GM06990 (cell line): ENCODE data around the gene ZNF808.
"Not testable (repeated sequence)": the region's sequence is repeated elsewhere in the genome, so short reads cannot be mapped to it uniquely, and the experiment has no call there.

Experiments
- DNase-seq: peaks from one replicate; pipeline ENCODE4 v3.0.0-alpha.2; 2011; ENCODE audit not compliant: insufficient read length; ENCODE audit errors: extremely low read depth
- H3K27me3 ChIP-seq: replicated peaks from 2 replicates; pipeline ENCODE4 v1.6.0; 2011; ENCODE audit warnings: low read length; ENCODE audit not compliant: control insufficient read depth, insufficient read depth
- H3K36me3 ChIP-seq: 2 replicates; pipeline ENCODE4 v1.5.1; 2011; ENCODE audit warnings: low read length; ENCODE audit not compliant: control insufficient read depth, insufficient read depth
- H3K4me3 ChIP-seq: replicated peaks from 2 replicates; pipeline ENCODE4 v1.5.1; 2011; ENCODE audit warnings: low read depth, mild to moderate bottlenecking, control low read depth, low read length
- CTCF ChIP-seq: IDR thresholded peaks from 2 replicates; pipeline ENCODE4 v1.5.1; 2011; ENCODE audit warnings: low read length, control low read depth, mild to moderate bottlenecking, inconsistent platforms; ENCODE audit not compliant: insufficient read depth, poor library complexity, severe bottlenecking

Gene ZNF808

GRCh38 chr19:52494518-52494917 lies 33.0 kb upstream of the ZNF808 start:
- DNase-seq = no peak
- no peak for TF ChIP-seq CTCF
- Histone ChIP-seq H3K27me3 (no peaks in the 10 kb centered on the region), H3K4me3 (no peak overlapping the region), H3K36me3 (no peaks in the 10 kb centered on the region)

GRCh38 chr19:52498571-52498970 lies 28.9 kb upstream of the ZNF808 start:
- Histone ChIP-seq H3K27me3 (no peaks in the 10 kb centered on the region), H3K4me3 (no peak overlapping the region), H3K36me3 (no peaks in the 10 kb centered on the region)
- DNase-seq = no peak
- TF ChIP-seq CTCF = no peak

- DNase-seq, H3K27me3 ChIP-seq, H3K36me3 ChIP-seq, H3K4me3 ChIP-seq: not testable (repeated sequence)
These were observed 27.0 kb upstream of the ZNF808 start for GRCh38 chr19:52500474-52500873.

- H3K27me3 ChIP-seq, DNase-seq, H3K4me3 ChIP-seq: not testable (repeated sequence)
These were observed 26.5 kb upstream of the ZNF808 start for GRCh38 chr19:52500991-52501390.

GRCh38 chr19:52507266-52507665 lies 20.2 kb upstream of the ZNF808 start:
- Histone ChIP-seq H3K27me3 (no peaks in the 10 kb centered on the region), H3K36me3 (no peaks in the 10 kb centered on the region), H3K4me3 (no peak overlapping the region)
- no peak for TF ChIP-seq CTCF
- no peak for DNase-seq

More at GRCh38 chr19:52500991-52501390, 26.5 kb upstream of the ZNF808 start:
- H3K36me3 ChIP-seq = not testable (repeated sequence)

- H3K4me3 ChIP-seq = no peak overlapping the region
- DNase-seq = no peak
- no peaks in the 10 kb centered on the region for H3K36me3 ChIP-seq
- TF ChIP-seq CTCF = no peak
- H3K27me3 ChIP-seq = no peaks in the 10 kb centered on the region
These were observed 11.3 kb upstream of the ZNF808 start for GRCh38 chr19:52516191-52516590.

GRCh38 chr19:52518646-52519045 lies 8.8 kb upstream of the ZNF808 start:
- H3K4me3 ChIP-seq = no peak overlapping the region
- no peaks in the 10 kb centered on the region for H3K27me3 ChIP-seq
- no peak for TF ChIP-seq CTCF
- no peak for DNase-seq
- H3K36me3 ChIP-seq = no peaks in the 10 kb centered on the region

- H3K36me3 ChIP-seq, DNase-seq, H3K4me3 ChIP-seq, H3K27me3 ChIP-seq: not testable (repeated sequence)
These were observed 8.3 kb upstream of the ZNF808 start for GRCh38 chr19:52519175-52519574.
